Measurements from ENCODE around the gene LGALS3BP. TPM values are rescaled to one million over a fixed set of nuclear protein-coding genes. Genes with fewer than 3 reads are reported as not detected.

Gene LGALS3BP
- total and polyA plus RNA-seq, 2 of the 13 experiments (the other 11 are each of a cell fraction or from before 2014, with no cell fraction given) = 137 to 332 TPM

GRCh38 chr17:79019261-79019631 lies 39.5 kb upstream of the LGALS3BP start:
- ATAC-seq (no peak), DNase-seq (ENCODE audit: low spot score) (no peak), FAIRE-seq (no peak)
- no peaks in the 10 kb centered on the region for H3K27me3 ChIP-seq (ENCODE audit: control insufficient read depth in 1 of 2, insufficient read depth in 2 of 2, low read length in 2 of 2)
- no peaks in the 10 kb centered on the region for H3K79me2 ChIP-seq (ENCODE audit: insufficient read depth, low read length)
- 88% methylated on average over 2 of the region's 2 CpGs for WGBS (ENCODE audit: low lambda C conversion rate)
- no peak overlapping the region for H3K4me2 ChIP-seq (ENCODE audit: low read depth, low read length)
- H3K27ac ChIP-seq (ENCODE audit: extremely low read length, insufficient read depth, low read length) = no peak overlapping the region
- no peaks in the 10 kb centered on the region for H4K20me1 ChIP-seq (ENCODE audit: insufficient read depth, low read length)
- TF ChIP-seq THYN1 (CRISPR knock-in tag; IDR thresholded peaks at IDR 0.05; ENCODE audit: borderline replicate concordance, low read depth) = no peak
- TF ChIP-seq STAT6 (CRISPR knock-in tag; IDR thresholded peaks at IDR 0.05; ENCODE audit: borderline replicate concordance) = no peak
- peak; percentile 7 for TF ChIP-seq SKI (IDR thresholded peaks at IDR 0.05; ENCODE audit: partially characterized antibody)
- peaks cover 19% of the 10 kb centered on the region for H3K9me3 ChIP-seq (ENCODE audit: low read length)
- H3K4me3 ChIP-seq (replicated peaks in 1 of 3; ENCODE audit: insufficient read depth in 1 of 3, low read depth in 2 of 3, low read length in 3 of 3) = no peak overlapping the region
- no peak overlapping the region for H3K9ac ChIP-seq (ENCODE audit: insufficient read depth, low read depth, low read length)
- CTCF ChIA-PET (ENCODE audit: low intra/inter-chr PET ratio, low total read pairs) = interaction anchor here (1.0 to 4.9 kb wide), 5 partner anchors 20 to 372 kb away, joined by 3 to 71 read pairs (median 6); no protein-coding TSS in a partner anchor
- POLR2A ChIA-PET = interaction anchor here (1.6 kb wide), 1 partner anchor 9 kb away, joined by 6 read pairs; no protein-coding TSS in a partner anchor
- no peak overlapping the region for H2AFZ ChIP-seq (ENCODE audit: low read length)
- H3K4me1 ChIP-seq (ENCODE audit: insufficient read depth, low read length) = peaks cover 38% of the 10 kb centered on the region
- in situ Hi-C loops (cut with HindIII; ENCODE audit: extremely low pct_ligation_motif_present, low pct_unique_long_range_greater_than_20kb) = no loop called here
- intact Hi-C loops (cut with micrococcal nuclease; ENCODE audit: unreplicated experiment) = loop anchor here (1.0 to 5.0 kb wide), 3 partner anchors 8 to 58 kb away; no protein-coding TSS in a partner anchor
- BruUV-seq (replicated peaks) = no TSS peak
- no peaks in the 10 kb centered on the region for H3K36me3 ChIP-seq (replicated peaks in 1 of 2; ENCODE audit: control insufficient read depth in 1 of 2, insufficient read depth in 2 of 2, low read length in 2 of 2)

- Histone ChIP-seq H3K36me3 (replicated peaks in 1 of 2; ENCODE audit: control insufficient read depth in 1 of 2, insufficient read depth in 2 of 2, low read length in 2 of 2) (no peaks in the 10 kb centered on the region), H3K27me3 (ENCODE audit: control insufficient read depth in 1 of 2, insufficient read depth in 2 of 2, low read length in 2 of 2) (no peaks in the 10 kb centered on the region), H2AFZ (ENCODE audit: low read length) (no peak overlapping the region), H3K79me2 (ENCODE audit: insufficient read depth, low read length) (no peaks in the 10 kb centered on the region), H3K4me2 (ENCODE audit: low read depth, low read length) (no peak overlapping the region), H4K20me1 (ENCODE audit: insufficient read depth, low read length) (no peaks in the 10 kb centered on the region), H3K27ac (ENCODE audit: extremely low read length, insufficient read depth, low read length) (no peak overlapping the region), H3K4me3 (replicated peaks in 1 of 3; ENCODE audit: insufficient read depth in 1 of 3, low read depth in 2 of 3, low read length in 3 of 3) (no peak overlapping the region), H3K4me1 (ENCODE audit: insufficient read depth, low read length) (peaks cover 32% of the 10 kb centered on the region), H3K9me3 (ENCODE audit: low read length) (peaks cover 28% of the 10 kb centered on the region), H3K9ac (ENCODE audit: insufficient read depth, low read depth, low read length) (no peak overlapping the region)
- DNase-seq (ENCODE audit: low spot score) = no peak
- in situ Hi-C loops (cut with HindIII; ENCODE audit: extremely low pct_ligation_motif_present, low pct_unique_long_range_greater_than_20kb) = no loop called here
- ChIA-PET CTCF (ENCODE audit: low intra/inter-chr PET ratio, low total read pairs) (interaction anchor here (4.9 kb wide), 1 partner anchor 24 kb away, joined by 71 read pairs; no protein-coding TSS in a partner anchor), POLR2A (interaction anchor here (1.0 to 1.6 kb wide), 3 partner anchors 8 to 9 kb away, joined by 3 to 6 read pairs (median 3); partner anchors contain the start of gene CANT1)
- no peak for TF ChIP-seq ELF4 (CRISPR knock-in tag; IDR thresholded peaks at IDR 0.05; ENCODE audit: borderline replicate concordance)
- no TSS peak for BruUV-seq (replicated peaks)
- no peak for FAIRE-seq
- WGBS (ENCODE audit: low lambda C conversion rate) = 76% methylated on average over 3 of the region's 3 CpGs
- intact Hi-C loops (cut with micrococcal nuclease; ENCODE audit: unreplicated experiment) = loop anchor here (5.0 kb wide), 1 partner anchor 59 kb away; no protein-coding TSS in a partner anchor
- no peak for ATAC-seq
Measured at GRCh38 chr17:79018370-79018695, 38.6 kb upstream of the LGALS3BP start.

Data from HepG2 (cell line).